Natural killer cell (primary cell): Measurements from ENCODE around the gene TRIM23. TPM values are rescaled to one million over a fixed set of nuclear protein-coding genes. Genes with fewer than 3 reads are reported as not detected.
"Not testable (repeated sequence)": the region's sequence is repeated elsewhere in the genome, so short reads cannot be mapped to it uniquely, and the experiment has no call there.

ENCODE experiments used
- ATAC-seq, 3 donors: fragments of 150-1000 bp in 2 of 3; fragments of 200-7000 bp in 1 of 3; cut with Tn5 transposase; 1 replicate in 1 of 3; 2 replicates in 2 of 3; pipeline ENCODE4 v1.10.0; 2021; ENCODE audit warnings: mild to moderate bottlenecking in 2 of 3, moderate library complexity in 2 of 3
- DNase-seq, 2 donors: peaks; one replicate each; pipeline versions ENCODE4 v3.0.0 to v3.0.0-alpha.2; 2013 to 2021; ENCODE audit warnings: mixed read lengths in 1 of 2
- H3K27ac ChIP-seq: one replicate; pipeline ENCODE4 v1.5.1; 2013; ENCODE audit warnings: mild to moderate bottlenecking, low read length
- H3K27me3 ChIP-seq: one replicate; pipeline ENCODE4 v1.6.1; 2013; ENCODE audit warnings: low read length; ENCODE audit not compliant: control insufficient read depth, insufficient read depth
- H3K36me3 ChIP-seq: one replicate; pipeline ENCODE4 v1.6.1; 2013; ENCODE audit warnings: low read length; ENCODE audit not compliant: control insufficient read depth, insufficient read depth
- H3K4me1 ChIP-seq: one replicate; pipeline ENCODE4 v1.6.1; 2013; ENCODE audit warnings: low read length; ENCODE audit not compliant: control insufficient read depth, insufficient read depth
- H3K4me3 ChIP-seq: one replicate; pipeline ENCODE4 v1.5.1; 2013; ENCODE audit warnings: low read length
- H3K9me3 ChIP-seq: one replicate; pipeline ENCODE4 v1.6.1; 2013; ENCODE audit warnings: low read length; ENCODE audit not compliant: control insufficient read depth, insufficient read depth
- H3K27ac Mint-ChIP-seq, 2 donors: one replicate each; pipeline ENCODE4 v1.8.0; 2022; ENCODE audit warnings: mild to moderate bottlenecking in 2 of 2, mixed read lengths in 2 of 2, moderate library complexity in 1 of 2
- H3K27me3 Mint-ChIP-seq, 2 donors: one replicate each; pipeline ENCODE4 v1.8.0; 2022; ENCODE audit warnings: low read depth in 2 of 2, mixed read lengths in 2 of 2
- H3K36me3 Mint-ChIP-seq: one replicate; pipeline ENCODE4 v1.8.0; 2022; ENCODE audit warnings: mixed read lengths
- H3K4me1 Mint-ChIP-seq, 2 donors: one replicate each; pipeline ENCODE4 v1.8.0; 2022; ENCODE audit warnings: mixed read lengths in 2 of 2
- H3K4me3 Mint-ChIP-seq: one replicate; pipeline ENCODE4 v1.8.0; 2022; ENCODE audit warnings: mild to moderate bottlenecking, moderate library complexity, mixed read lengths
- H3K9me3 Mint-ChIP-seq, 2 donors: one replicate each; pipeline ENCODE4 v1.8.0; 2022; ENCODE audit warnings: mixed read lengths in 2 of 2
- CTCF ChIP-seq: fragments of 200-600 bp; IDR thresholded peaks from one replicate; pipeline ENCODE4 v1.8.0; 2022; ENCODE audit warnings: antibody characterized with exemption
- WGBS: methylation state at CpG from one replicate; pipeline ENCODE4 v1.1.7; 2013; ENCODE audit warnings: missing lambda C conversion rate; ENCODE audit not compliant: insufficient coverage; 5-methylcytosine and 5-hydroxymethylcytosine counted together
- intact Hi-C: fragments of 100-400 bp; cut with micrococcal nuclease; formaldehyde crosslinking; loops from one replicate; pipeline ENCODE4 v1.14.2; 2022
- total RNA-seq, 4 donors: library from RNA; stranded (reverse); fragments of 120-200 nt in 1 of 4; gene quantifications; one replicate each; pipeline versions ENCODE4 v1.2.3 to v1.2.4, GENCODE V29; 2013 to 2022

TRIM23 gene
- total RNA-seq, 3 donors from 2014 or later (not counting 1 experiment from before 2014, with no cell fraction given): 13.4 to 23.3 (median 18.8) TPM

GRCh38 chr5:65612298-65612907 is 11.7 kb downstream of the TRIM23 start:
- 83% methylated on average over 3 of the region's 4 CpGs for WGBS
- DNase-seq (no peak), ATAC-seq (no peak)
- H3K4me1 Mint-ChIP-seq: peaks cover 0 to 6% of the 10 kb centered on the region in 2 donors
- Histone ChIP-seq H3K9me3 (no peaks in the 10 kb centered on the region), H3K4me1 (no peaks in the 10 kb centered on the region), H3K36me3 (peaks cover 75% of the 10 kb centered on the region), H3K27ac (no peak overlapping the region), H3K27me3 (no peaks in the 10 kb centered on the region), H3K4me3 (no peak overlapping the region)
- no peak for TF ChIP-seq CTCF
- H3K9me3 Mint-ChIP-seq: no peaks in the 10 kb centered on the region
- no peak overlapping the region for H3K4me3 Mint-ChIP-seq
- H3K27ac Mint-ChIP-seq: no peak overlapping the region
- H3K27me3 Mint-ChIP-seq: no peaks in the 10 kb centered on the region
- intact Hi-C loops: no loop called here
- peaks cover 41% of the 10 kb centered on the region for H3K36me3 Mint-ChIP-seq

DNA sequence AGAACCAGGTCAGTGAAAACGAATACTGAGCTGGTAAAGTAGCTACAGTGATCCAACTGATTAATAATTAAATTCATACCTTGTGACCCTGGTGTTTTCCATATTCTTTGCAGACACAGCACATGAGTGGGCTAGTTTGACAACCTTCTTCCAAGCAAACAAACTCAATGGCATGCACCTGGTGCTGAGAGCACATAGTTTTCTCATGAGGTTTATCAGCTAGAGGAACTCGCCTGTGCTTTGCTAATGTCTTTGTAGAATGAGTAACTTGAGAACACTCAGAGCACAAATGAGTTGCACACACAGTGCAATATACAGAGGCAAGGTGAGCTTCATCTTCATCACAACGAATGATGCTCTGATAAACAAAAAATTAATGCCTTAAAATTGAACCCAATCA is 12.6 kb downstream of the TRIM23 start:
- no peak for TF ChIP-seq CTCF
- H3K9me3 ChIP-seq: no peaks in the 10 kb centered on the region
- no peaks in the 10 kb centered on the region for H3K27me3 ChIP-seq
- Mint-ChIP-seq H3K27me3 (no peaks in the 10 kb centered on the region), H3K9me3 (no peaks in the 10 kb centered on the region), H3K27ac (no peak overlapping the region), H3K4me3 (no peak overlapping the region), H3K4me1 (peaks cover 0 to 6% of the 10 kb centered on the region in 2 donors), H3K36me3 (peaks cover 44% of the 10 kb centered on the region)
- peaks cover 79% of the 10 kb centered on the region for H3K36me3 ChIP-seq
- WGBS: 98% methylated on average over 3 of the region's 3 CpGs
- no peak for DNase-seq
- H3K27ac ChIP-seq: no peak overlapping the region
- intact Hi-C loops: no loop called here
- no peaks in the 10 kb centered on the region for H3K4me1 ChIP-seq
- no peak for ATAC-seq
- H3K4me3 ChIP-seq: no peak overlapping the region

- ATAC-seq, H3K9me3 ChIP-seq, H3K9me3 Mint-ChIP-seq, H3K27me3 ChIP-seq, H3K4me3 Mint-ChIP-seq, H3K27ac Mint-ChIP-seq, DNase-seq, H3K4me3 ChIP-seq, intact Hi-C loops, H3K27me3 Mint-ChIP-seq, H3K27ac ChIP-seq, H3K4me1 ChIP-seq: not testable (repeated sequence)
- H3K4me1 Mint-ChIP-seq: peaks cover 12 to 14% of the 10 kb centered on the region in 2 donors
- peaks cover 33% of the 10 kb centered on the region for H3K36me3 Mint-ChIP-seq
- H3K36me3 ChIP-seq: peaks cover 48% of the 10 kb centered on the region
- WGBS: 100% methylated on average over 1 of the region's 1 CpG
Observed at GRCh38 chr5:65601761-65602160, 22.4 kb downstream of the TRIM23 start.

GRCh38 chr5:65588694-65589093 is 35.4 kb downstream of the TRIM23 start:
- DNase-seq: no peak

More at GRCh38 chr5:65588694-65589093, 35.4 kb downstream of the TRIM23 start:
- intact Hi-C loops: no loop called here
- Histone ChIP-seq H3K9me3 (no peaks in the 10 kb centered on the region), H3K27me3 (no peaks in the 10 kb centered on the region), H3K4me1 (no peaks in the 10 kb centered on the region), H3K27ac (no peak overlapping the region), H3K36me3 (peaks cover 89% of the 10 kb centered on the region), H3K4me3 (no peak overlapping the region)
- WGBS: no CpG with 5 or more reads among the region's 2 CpGs
- Mint-ChIP-seq H3K36me3 (peaks cover 25% of the 10 kb centered on the region), H3K27ac (no peak overlapping the region), H3K9me3 (no peaks in the 10 kb centered on the region), H3K4me1 (no peaks in the 10 kb centered on the region), H3K4me3 (no peak overlapping the region), H3K27me3 (no peaks in the 10 kb centered on the region)
- ATAC-seq: no peak
- no peak for TF ChIP-seq CTCF
